HG03039 (cell line): ENCODE results near the gene CTIF.

Source experiments
- ATAC-seq: cut with Tn5 transposase; IDR thresholded peaks from one replicate; pipeline ENCODE4 v1.9.1; 2021; ENCODE audit warnings: mild to moderate bottlenecking, moderate library complexity; ENCODE audit not compliant: unreplicated experiment

CTIF gene

GRCh38 chr18:48838166-48838775 is 299.4 kb downstream of the CTIF start:
- no peak for ATAC-seq

DNA sequence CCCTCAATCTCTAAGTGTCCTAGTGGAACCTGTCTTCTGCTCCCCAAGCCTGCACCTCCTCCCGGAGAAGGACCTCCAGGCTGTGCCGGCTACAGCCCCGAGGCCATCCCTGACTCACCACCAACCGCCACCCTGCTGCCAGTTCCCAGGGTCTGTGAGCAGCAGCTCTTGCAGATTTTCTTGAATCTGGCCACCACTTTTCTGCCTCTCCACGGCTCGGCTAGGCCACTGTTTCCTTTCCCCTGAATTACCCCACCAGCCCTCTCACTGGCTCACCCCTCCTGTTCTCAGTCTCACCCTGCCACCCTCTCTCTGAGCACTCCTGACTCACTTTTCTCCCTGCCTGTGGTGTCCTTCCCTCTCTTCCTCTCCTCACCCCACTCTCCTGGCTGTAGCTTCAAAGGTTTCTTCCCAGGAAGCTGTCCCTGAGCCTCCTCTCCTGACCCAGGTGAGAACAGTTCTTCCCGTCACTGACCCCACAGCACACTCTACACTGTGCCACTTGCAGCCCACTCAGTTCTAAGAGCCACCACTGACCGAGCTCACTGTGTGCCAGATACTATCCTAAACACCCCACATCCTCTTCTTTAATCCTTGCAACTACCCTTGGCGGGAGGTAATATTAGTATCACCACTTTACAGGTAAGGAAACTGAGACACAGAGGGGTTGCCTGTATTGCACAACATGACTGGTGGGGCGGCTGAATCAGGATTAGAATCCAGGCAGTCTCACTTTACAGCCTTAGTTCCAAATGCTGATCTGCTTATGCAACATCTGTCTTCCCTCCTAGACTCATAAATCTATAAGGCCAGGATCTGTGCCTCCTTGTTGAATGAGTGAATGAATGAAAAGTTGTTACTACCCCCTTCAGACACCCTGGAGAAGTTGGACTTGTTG is 300.3 kb downstream of the CTIF start:
- ATAC-seq = no peak

GRCh38 chr18:48839819-48840490 is 301.1 kb downstream of the CTIF start:
- ATAC-seq = no peak

- ATAC-seq = no peak
Measured at GRCh38 chr18:48840491-48840877, 301.7 kb downstream of the CTIF start.

DNA sequence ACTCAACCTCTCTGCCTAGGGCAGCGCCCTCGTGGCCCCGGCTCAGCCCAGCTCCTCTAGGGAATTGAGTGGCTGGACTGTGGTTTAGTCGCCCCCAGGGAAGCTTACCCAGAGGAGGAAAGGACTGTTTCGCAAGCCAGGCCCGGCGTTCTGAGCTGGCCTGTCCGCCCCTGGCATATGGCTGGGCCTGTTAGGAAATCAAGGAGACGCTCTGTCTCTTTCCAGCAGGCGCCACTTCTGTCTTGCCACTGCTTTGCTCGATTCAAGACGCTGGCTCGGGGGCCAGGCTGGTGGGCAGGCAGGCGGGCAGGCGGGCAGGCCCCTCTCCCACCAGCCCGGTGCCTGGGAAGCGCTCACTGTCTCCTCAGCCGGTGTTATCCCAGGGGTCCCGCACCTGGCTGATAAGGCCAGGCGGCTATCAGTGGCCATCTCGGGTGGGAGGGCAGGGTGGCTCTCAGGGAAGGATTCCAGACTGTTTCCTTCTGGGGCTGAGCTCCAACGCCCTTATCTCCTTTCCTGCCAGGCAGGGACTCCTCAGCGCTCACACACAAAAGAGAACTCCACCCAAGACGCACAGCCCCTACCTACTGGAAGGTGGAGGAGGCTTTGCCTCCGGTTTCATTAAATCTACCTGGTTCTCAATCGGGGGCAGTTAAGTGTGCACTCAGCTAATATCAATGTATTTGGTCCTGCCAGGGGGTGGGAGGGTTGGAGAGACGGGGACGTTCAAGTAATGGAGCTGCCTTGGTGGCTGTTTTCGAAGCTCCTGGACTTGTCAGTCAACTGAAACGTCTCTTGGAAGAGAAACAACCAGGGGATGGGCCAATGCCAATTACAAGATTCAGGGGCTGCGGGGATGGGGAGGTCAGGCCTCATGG is 302.8 kb downstream of the CTIF start:
- ATAC-seq = no peak

DNA sequence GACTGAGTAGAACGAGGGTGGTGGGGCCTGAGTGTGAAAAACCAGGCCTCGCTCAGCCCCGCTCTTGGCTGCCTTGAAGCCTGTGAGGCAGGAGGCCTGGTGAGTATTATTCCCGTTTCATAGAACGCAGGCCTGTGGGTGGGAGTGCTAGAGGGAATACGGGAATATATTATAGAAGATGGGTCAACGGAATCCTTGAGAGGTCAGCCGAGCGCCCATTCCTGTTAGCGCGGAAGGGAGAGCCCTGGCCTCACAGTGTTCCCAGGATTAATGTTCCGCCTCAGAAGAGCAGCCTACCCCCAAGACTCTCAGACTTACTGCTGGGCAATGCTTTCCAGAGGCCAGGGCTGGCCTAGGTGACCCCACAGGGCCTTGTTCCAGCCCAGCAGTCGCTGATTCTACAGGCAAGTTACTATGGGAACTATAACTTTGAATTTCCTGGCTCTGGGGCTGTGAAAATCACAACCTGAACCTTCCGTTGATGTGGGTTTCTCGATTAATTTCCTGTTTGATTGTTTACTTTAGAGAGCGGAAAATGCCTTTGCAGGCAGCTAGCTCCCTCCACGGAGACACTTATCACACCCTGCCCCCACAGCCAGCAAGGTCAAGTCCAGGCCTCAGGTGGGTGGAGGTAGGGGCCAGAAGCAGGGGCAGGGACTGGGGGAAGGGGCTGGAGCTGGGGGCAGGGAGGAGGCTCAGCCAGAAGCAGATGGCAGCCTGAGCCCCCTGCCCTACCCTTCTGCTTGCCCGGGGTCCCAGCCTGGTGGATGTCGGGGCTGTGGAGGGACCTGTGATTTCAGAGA is 303.6 kb downstream of the CTIF start:
- no peak for ATAC-seq

- ATAC-seq = no peak
Measured at GRCh38 chr18:48843162-48843561, 304.3 kb downstream of the CTIF start.

DNA sequence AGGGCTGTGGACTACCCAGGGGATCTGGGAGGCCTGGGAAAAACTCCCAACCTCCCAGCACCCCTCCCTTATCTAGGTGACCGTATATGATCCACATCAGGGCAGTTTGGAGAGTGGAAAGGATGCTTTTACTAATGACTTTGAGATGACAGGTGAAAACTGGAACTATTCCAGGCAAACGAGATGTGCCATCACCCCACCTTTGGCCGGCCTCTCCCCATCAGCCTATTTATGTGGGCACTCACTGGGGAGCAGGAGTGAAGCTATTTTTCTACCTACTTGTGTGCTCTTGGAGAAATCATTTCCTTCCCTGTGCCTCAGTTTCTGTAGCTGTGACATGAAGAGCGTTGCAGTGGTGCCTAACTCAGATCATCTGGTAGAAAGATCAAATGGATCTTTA is 304.8 kb downstream of the CTIF start:
- ATAC-seq = no peak

DNA sequence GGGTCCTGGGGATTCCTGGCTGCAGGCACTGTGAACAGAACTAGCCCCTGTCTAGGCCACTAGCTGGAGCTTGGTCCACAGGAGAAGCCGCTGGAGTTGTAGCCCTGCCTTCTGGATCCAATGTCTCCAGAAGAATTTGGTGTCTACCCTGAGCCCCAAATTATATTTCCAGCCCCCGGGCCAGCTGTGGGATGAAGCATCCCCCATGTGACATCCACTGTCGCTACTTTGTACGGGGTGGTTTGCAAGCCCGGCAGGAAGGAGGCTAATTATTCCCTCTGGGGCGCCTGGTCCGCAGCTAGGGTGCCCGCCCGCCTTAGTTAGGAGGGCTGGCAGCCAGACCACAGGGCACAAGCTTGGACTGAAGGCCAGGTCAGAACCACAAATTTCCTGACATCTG is 305.4 kb downstream of the CTIF start:
- ATAC-seq = no peak

- no peak for ATAC-seq
Measured at GRCh38 chr18:48845174-48845573, 306.3 kb downstream of the CTIF start.

DNA sequence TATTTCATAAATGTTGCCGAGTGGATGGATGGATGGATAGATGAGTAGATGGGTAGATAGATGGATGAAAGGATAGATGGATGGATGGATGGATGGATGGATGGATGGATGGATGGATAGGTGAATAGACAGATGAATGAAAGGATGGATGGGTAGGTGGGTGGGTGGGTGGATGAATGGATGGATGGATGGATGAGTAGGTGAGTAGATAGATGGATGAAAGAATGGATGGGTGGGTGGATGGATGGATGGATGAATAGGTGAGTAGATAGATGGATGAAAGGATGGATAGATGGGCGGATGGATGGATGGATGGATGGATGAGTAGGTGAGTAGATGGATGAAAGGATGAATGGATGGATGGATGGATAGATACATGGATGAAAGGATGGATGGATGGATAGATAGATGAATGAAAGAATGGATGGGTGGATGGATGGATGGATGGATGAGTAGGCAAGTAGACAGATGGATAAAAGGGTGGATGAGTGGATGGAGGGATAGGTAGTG is 307.6 kb downstream of the CTIF start:
- ATAC-seq = no peak

DNA sequence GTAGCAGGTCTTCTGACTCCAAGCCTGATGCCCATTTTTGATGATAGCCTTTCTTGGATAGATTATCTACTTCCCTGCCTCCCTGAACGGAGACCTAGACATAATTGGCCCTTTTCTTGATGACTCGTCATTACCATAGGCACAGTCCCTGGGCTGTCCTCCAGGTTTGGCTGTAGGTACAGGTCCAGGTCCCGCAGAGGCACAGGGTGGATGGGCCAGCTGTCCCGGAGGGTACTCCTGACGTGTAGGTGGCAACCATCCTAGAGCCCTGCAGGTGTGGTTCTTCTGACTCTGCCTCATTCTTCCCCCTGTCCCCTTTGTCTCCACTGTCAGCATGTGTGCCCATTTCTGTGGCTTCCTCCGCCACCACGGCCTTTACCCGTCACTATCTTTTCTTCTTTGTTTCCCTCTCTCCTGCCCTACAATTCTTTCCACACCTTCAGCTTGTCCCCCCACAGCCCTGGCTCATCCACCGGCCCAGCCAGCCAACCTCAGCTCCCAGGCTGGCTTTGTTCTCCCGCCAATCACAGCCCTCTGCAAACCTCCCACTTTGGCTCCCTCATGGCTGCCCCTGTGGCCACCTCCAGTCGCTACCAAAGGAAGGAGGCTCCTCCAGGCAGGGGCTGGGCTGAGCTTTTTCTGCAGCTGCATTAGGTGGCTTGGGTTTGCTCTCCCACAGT is 309.1 kb downstream of the CTIF start:
- ATAC-seq = no peak

- no peak for ATAC-seq
Measured at GRCh38 chr18:48848641-48849143, 309.9 kb downstream of the CTIF start.

DNA sequence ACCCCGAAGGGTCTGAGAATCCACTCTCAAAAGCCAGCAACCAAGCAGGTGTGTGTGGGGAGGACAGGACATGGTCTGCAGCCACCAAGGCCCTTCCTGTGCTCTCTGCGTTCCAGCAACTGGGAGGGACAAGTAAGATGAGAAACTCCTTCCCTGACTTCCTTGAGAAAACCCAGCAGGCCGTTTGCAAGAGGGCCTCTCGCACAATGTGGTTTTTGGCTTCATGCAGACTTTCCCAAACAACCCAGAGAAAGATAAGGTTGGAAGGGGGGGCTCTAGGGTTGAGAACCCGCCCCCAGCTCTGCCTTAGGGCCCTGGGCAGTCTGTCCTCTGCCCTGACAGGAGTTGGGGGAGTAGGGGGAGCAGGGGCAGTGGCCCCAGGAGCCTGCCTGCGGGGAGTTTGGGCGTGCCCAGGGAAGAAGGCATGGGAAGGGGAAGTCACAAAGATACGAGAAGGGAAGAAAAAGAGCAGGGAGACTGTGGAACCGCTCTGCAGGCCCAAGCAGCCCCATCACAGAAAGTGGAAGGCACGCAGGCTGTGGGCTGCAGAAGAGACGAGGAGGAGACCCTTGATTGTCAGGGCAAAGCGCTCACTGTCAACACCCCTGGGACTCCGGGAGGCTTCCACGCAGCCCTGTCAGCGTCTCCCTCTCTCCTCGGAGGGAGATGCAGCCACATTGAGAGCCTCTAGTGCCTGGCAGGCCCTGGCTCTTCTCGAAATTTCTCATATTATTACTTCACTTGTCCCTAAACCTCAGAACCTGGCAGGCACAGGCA is 312.2 kb downstream of the CTIF start:
- no peak for ATAC-seq

DNA sequence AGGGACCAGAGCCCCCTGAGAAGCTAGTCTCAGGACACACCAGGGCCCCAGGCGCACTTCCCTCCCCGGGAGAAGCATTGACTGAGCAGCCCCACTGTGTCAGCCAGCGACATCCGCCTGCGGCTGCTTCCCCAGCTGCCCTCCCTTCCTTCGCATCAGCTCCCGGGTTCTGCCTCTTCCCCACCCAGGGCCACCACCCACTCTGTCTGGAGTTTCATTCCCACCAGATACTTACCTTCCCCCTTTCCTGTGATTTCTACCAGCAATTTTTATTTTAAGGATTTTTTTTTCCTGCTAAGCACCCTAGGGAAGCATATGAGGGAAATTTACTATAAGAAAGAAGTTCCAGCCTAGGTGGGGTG is 312.7 kb downstream of the CTIF start:
- no peak for ATAC-seq

GRCh38 chr18:48852292-48852691 is 313.5 kb downstream of the CTIF start:
- no peak for ATAC-seq

GRCh38 chr18:48852794-48853193 is 314.0 kb downstream of the CTIF start:
- no peak for ATAC-seq

- no peak for ATAC-seq
Measured at GRCh38 chr18:48853588-48853987, 314.8 kb downstream of the CTIF start.
